ENCODE data around the gene NKX2-1. TPM values are rescaled to one million over a fixed set of nuclear protein-coding genes. Genes with fewer than 3 reads are reported as not detected.

Gene NKX2-1
- total RNA-seq: not detected in 2 replicates
- not detected in 2 replicates for polyA plus RNA-seq
- polyA plus RNA-seq (2011; cell fraction: cytosol; rRNA removed): not detected in 2 replicates
- not detected in 2 replicates for polyA plus RNA-seq (2011; cell fraction: nucleus; rRNA removed)
- not detected in 2 replicates for polyA plus RNA-seq (2012)
- not detected in 2 replicates for polyA minus RNA-seq
- not detected for polyA minus RNA-seq (2011; cell fraction: cytosol; rRNA and poly(A)+ RNA removed)
- polyA minus RNA-seq (2011; cell fraction: nucleus; rRNA and poly(A)+ RNA removed): not detected in 2 replicates
- Bru-seq, nascent RNA: not detected
- not detected for BruChase-seq, experiment 1, labeled RNA remaining after a 6-hour chase
- BruChase-seq, experiment 2, labeled RNA remaining after a 2-hour chase: not detected
- long read RNA-seq: 0 reads

DNA sequence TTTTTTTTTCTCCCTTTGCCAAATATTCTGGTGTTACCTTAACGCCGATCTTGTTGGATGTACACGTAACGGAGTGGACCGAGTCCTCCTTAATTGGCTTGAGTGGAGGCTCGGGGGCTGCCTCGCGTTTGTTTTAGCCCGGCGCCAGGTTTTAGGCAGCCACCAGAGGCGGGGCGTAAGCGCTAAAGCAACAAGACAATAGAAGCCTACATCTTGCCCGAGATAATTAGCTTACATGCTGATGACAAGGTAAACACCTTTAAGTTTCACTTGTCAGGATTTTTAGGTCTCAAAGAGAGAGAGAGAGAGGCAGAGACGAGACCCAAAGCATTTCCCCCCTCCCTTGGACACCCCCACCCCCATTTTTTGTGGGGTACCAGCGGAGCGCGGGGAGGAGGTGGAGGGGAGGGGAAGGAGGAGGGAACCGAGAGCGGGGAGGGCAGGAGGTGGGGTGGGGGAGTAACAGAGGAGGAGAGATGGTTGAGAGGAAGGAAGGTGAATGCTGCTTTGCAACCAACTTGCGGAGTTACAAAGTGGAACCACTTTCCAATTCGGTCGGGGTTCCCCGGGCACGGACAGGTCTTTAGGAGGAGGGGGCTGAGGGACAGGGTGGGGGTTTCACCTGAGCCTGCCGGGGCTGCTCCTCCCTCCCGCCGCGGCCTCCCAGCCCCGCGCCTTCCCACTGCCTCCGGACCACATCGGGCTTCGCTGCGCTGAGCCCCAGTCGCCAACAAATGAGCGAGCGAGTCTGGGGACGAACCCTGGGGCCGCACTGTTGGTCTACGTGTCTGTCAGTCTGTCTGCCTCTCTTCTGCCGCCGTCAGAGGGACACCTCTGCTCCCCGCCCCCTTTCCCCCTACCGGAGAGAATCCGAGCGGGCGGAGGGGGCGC is at the start of gene NKX2-1:
NKX2-1 (minus strand) TSS at position 802 of the 891 bp plus-strand sequence; CDS start at position 699, 103 bp downstream.
- no peak within 1 kb of the TSS for H3K4me3 ChIP-seq (replicated peaks in 1 of 3; ENCODE audit: insufficient read depth in 1 of 3, low read depth in 1 of 3, low read length in 3 of 3)
- H3K9me1 ChIP-seq (replicated peaks; ENCODE audit: control insufficient read depth, extremely low read depth, insufficient read depth, low read length): no peaks in the 10 kb centered on the region
- dilution Hi-C loops (cut with MboI; ENCODE audit: extremely low pct_ligation_motif_present, low sequenced_read_pairs) (no loop called here), intact Hi-C loops (cut with micrococcal nuclease) (loop anchor here (5.0 kb wide), 1 partner anchor 138 kb away; no protein-coding TSS in a partner anchor)
- CTCF ChIA-PET: interaction anchor here (1.0 to 2.6 kb wide), 5 partner anchors 19 to 630 kb away, joined by 3 to 11 read pairs (median 4); no protein-coding TSS in a partner anchor
- FAIRE-seq (no peak), DNase-seq (ENCODE audit: low read depth, low spot score) (no peak)
- no peak within 1 kb of the TSS for H2AFZ ChIP-seq (ENCODE audit: low read depth, low read length)
- H3K4me2 ChIP-seq (ENCODE audit: insufficient read depth, low read length): peak within 1 kb of the TSS; percentile 16
- POLR2A ChIA-PET: no interaction called here
- H4K20me1 ChIP-seq (replicated peaks; ENCODE audit: control insufficient read depth, extremely low read depth, insufficient read depth, low read length): no peaks in the 10 kb centered on the region
- H3K9me3 ChIP-seq (replicated peaks; ENCODE audit: control insufficient read depth, insufficient read depth, low read length): no peaks in the 10 kb centered on the region
- no peak for TF ChIP-seq FOS (IDR thresholded peaks at IDR 0.05; ENCODE audit: borderline replicate concordance, insufficient read depth, low read length)
- peak; percentile 81 for TF ChIP-seq EZH2 (IDR thresholded peaks at IDR 0.05; ENCODE audit: borderline replicate concordance, low read depth, low read length, severe bottlenecking)
- H3K27ac ChIP-seq (ENCODE audit: insufficient read depth, low read depth, low read length): no peak within 1 kb of the TSS
- H3K79me2 ChIP-seq (ENCODE audit: control insufficient read depth, insufficient read depth, low read length): no peaks in the 10 kb centered on the region
- BruUV-seq (replicated peaks): no TSS peak
- H3K4me1 ChIP-seq (ENCODE audit: control insufficient read depth, extremely low read depth, insufficient read depth, low read length): peaks cover 6% of the 10 kb centered on the region
- H3K27me3 ChIP-seq (ENCODE audit: control insufficient read depth in 2 of 2, insufficient read depth in 2 of 2, low read length in 2 of 2): peaks cover 90 to 99% of the 10 kb centered on the region in 2 experiments
- no peak within 1 kb of the TSS for H3K9ac ChIP-seq (replicated peaks; ENCODE audit: extremely low read depth, insufficient read depth, low read length)
- no peaks in the 10 kb centered on the region for H3K36me3 ChIP-seq (ENCODE audit: control insufficient read depth in 2 of 2, extremely low read depth in 1 of 2, insufficient read depth in 2 of 2, low read length in 2 of 2)

DNA sequence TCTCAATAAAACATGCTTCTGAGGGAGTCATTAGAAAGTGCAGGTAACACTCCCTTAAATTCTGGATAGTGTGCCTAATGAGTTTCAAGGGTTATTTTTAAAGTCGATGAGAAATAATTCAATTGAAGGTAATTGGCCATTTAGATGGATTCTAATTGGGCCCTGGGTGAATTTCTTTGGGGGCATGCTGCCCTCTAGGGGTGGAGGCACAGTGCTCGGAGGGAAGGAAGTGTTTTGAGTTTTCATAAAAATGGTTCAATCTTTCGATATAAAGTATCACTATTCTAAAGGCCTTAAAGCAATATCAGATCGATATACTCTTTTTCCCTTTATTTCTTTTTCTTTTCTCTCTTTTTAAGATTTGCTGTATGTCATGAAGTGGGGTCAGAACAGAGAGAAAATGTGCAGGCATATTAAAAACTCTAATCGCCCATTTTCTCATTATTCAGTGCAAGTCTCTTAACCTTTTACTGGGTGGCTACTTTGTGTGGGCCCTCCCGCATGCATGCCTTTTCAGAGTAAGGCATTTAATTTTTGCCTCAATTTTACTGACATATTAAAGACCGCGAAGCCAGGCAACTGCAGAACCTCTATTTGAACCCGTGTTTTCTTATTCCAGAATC is 36.9 kb upstream of the NKX2-1 start:
- Histone ChIP-seq H2AFZ (ENCODE audit: low read depth, low read length) (no peak overlapping the region), H3K79me2 (ENCODE audit: control insufficient read depth, insufficient read depth, low read length) (no peaks in the 10 kb centered on the region), H3K9ac (replicated peaks; ENCODE audit: extremely low read depth, insufficient read depth, low read length) (no peak overlapping the region), H3K27me3 (ENCODE audit: control insufficient read depth in 2 of 2, insufficient read depth in 2 of 2, low read length in 2 of 2) (peaks cover 7 to 12% of the 10 kb centered on the region in 2 experiments), H4K20me1 (replicated peaks; ENCODE audit: control insufficient read depth, extremely low read depth, insufficient read depth, low read length) (no peaks in the 10 kb centered on the region), H3K4me1 (ENCODE audit: control insufficient read depth, extremely low read depth, insufficient read depth, low read length) (no peaks in the 10 kb centered on the region), H3K4me2 (ENCODE audit: insufficient read depth, low read length) (no peak overlapping the region), H3K27ac (ENCODE audit: insufficient read depth, low read depth, low read length) (no peak overlapping the region), H3K4me3 (replicated peaks in 1 of 3; ENCODE audit: insufficient read depth in 1 of 3, low read depth in 1 of 3, low read length in 3 of 3) (no peak overlapping the region), H3K9me3 (replicated peaks; ENCODE audit: control insufficient read depth, insufficient read depth, low read length) (no peaks in the 10 kb centered on the region), H3K9me1 (replicated peaks; ENCODE audit: control insufficient read depth, extremely low read depth, insufficient read depth, low read length) (no peaks in the 10 kb centered on the region), H3K36me3 (ENCODE audit: control insufficient read depth in 2 of 2, extremely low read depth in 1 of 2, insufficient read depth in 2 of 2, low read length in 2 of 2) (no peaks in the 10 kb centered on the region)
- dilution Hi-C loops (cut with MboI; ENCODE audit: extremely low pct_ligation_motif_present, low sequenced_read_pairs) (no loop called here), intact Hi-C loops (cut with micrococcal nuclease) (loop anchor here (1.0 to 5.0 kb wide), 3 partner anchors 386 to 675 kb away; no protein-coding TSS in a partner anchor)
- peak; percentile 20 for DNase-seq (ENCODE audit: low read depth, low spot score)
- no peak for TF ChIP-seq POLR2AphosphoS5 (IDR thresholded peaks at IDR 0.05; ENCODE audit: insufficient read depth, low read depth, low read length)
- TF ChIP-seq, protein P1, sequence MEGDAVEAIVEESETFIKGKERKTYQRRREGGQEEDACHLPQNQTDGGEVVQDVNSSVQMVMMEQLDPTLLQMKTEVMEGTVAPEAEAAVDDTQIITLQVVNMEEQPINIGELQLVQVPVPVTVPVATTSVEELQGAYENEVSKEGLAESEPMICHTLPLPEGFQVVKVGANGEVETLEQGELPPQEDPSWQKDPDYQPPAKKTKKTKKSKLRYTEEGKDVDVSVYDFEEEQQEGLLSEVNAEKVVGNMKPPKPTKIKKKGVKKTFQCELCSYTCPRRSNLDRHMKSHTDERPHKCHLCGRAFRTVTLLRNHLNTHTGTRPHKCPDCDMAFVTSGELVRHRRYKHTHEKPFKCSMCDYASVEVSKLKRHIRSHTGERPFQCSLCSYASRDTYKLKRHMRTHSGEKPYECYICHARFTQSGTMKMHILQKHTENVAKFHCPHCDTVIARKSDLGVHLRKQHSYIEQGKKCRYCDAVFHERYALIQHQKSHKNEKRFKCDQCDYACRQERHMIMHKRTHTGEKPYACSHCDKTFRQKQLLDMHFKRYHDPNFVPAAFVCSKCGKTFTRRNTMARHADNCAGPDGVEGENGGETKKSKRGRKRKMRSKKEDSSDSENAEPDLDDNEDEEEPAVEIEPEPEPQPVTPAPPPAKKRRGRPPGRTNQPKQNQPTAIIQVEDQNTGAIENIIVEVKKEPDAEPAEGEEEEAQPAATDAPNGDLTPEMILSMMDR (IDR thresholded peaks at IDR 0.05; ENCODE audit: extremely low read depth in 1 of 2, insufficient read depth in 1 of 2, low read depth in 1 of 2, low read length in 2 of 2): peak; percentile 75 to 79
- peak; percentile 59 for FAIRE-seq
- POLR2A ChIA-PET: no interaction called here
- BruUV-seq (replicated peaks): no TSS peak
- CTCF ChIA-PET: interaction anchor here (1.3 to 6.0 kb wide), 7 partner anchors 12 to 593 kb away, joined by 5 to 149 read pairs (median 48); no protein-coding TSS in a partner anchor
